ENCODE data around the gene MED22. TPM values are rescaled to one million over a fixed set of nuclear protein-coding genes. Genes with fewer than 3 reads are reported as not detected.

MED22 gene
- total and polyA plus RNA-seq, 2 of the 8 experiments (the other 6 are each of a cell fraction or from before 2014, with no cell fraction given), result 56.4 to 68.4 TPM

- TF ChIP-seq CHD7 (IDR thresholded peaks at IDR 0.05; ENCODE audit: insufficient replicate concordance, low read length) (no peak), CREB1 (IDR thresholded peaks at IDR 0.05) (no peak)
Measured at GRCh38 chr9:133386338-133386737, 38.4 kb upstream of the MED22 start (continued).

Measured in H1 (cell line).